BE2C (cell line): ENCODE results near the gene ISLR2.
A peak's percentile ranks its signal among the peaks of the same experiment; 100 is the strongest.
"Not testable (repeated sequence)": the region's sequence is repeated elsewhere in the genome, so short reads cannot be mapped to it uniquely, and the experiment has no call there.

Experiments
- DNase-seq: peaks from one replicate; pipeline ENCODE4 v3.0.0-alpha.2; 2020
- H3K27me3 ChIP-seq: fragments of 250-450 bp; sonication (Bioruptor Pico); 2 replicates; pipeline ENCODE4 v1.5.1; 2020; ENCODE audit warnings: mild to moderate bottlenecking
- H3K36me3 ChIP-seq: fragments of 250-450 bp; sonication (Bioruptor Pico); 2 replicates; pipeline ENCODE4 v1.5.1; 2020; ENCODE audit warnings: mild to moderate bottlenecking
- H3K4me1 ChIP-seq: fragments of 250-450 bp; sonication (Bioruptor Pico); 2 replicates; pipeline ENCODE4 v1.5.1; 2020
- H3K4me3 ChIP-seq: 2 replicates; pipeline ENCODE4 v1.5.1; 2011; ENCODE audit warnings: low read depth, low read length
- H3K9me3 ChIP-seq: fragments of 250-450 bp; sonication (Bioruptor Pico); 2 replicates; pipeline ENCODE4 v1.5.1; 2020
- CTCF ChIP-seq: IDR thresholded peaks from 2 replicates; pipeline ENCODE4 v1.5.1; 2012; ENCODE audit warnings: mild to moderate bottlenecking, low read depth, low read length

ISLR2 gene

DNA sequence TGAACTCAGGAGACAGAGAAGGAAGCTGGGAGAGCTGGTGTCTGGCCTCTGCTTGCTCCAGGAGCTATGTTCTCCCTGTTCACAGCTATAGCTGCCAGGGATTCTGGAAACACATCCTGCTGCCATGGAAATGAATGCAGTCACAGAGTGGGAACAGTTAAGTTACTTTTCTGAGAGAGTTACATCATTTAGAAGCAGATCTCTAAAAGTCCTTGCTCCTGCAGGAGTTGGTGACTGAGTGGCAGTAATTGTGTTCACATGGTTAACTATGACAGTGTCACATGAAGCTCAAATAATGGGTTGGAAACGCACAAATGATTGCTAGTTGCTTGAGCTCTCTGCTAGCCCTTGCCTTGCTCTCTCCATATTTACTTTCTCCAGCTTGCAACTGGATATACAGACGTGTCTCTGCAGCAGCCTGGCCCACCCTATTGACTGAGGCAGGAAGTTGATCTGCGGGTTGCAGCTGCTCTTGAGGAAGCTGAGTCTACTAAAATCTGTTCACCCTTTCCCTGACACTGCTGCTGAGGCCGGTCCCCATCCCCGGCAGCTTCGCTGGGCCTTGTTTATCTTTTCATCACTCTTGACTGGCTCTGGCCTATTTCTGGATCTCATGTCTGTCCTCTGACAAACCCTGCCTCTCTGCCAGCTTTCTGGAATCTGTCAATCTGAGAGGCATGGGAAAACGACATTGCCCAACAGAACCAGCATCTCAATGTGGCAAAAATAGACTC is 26.5 kb downstream of the ISLR2 start:
- peak; percentile 86 for DNase-seq
- H3K4me1 ChIP-seq: peaks cover 54% of the 10 kb centered on the region
- no peaks in the 10 kb centered on the region for H3K27me3 ChIP-seq
- TF ChIP-seq CTCF: no peak
- H3K36me3 ChIP-seq: no peaks in the 10 kb centered on the region
- no peaks in the 10 kb centered on the region for H3K9me3 ChIP-seq
- H3K4me3 ChIP-seq: no peak overlapping the region

DNA sequence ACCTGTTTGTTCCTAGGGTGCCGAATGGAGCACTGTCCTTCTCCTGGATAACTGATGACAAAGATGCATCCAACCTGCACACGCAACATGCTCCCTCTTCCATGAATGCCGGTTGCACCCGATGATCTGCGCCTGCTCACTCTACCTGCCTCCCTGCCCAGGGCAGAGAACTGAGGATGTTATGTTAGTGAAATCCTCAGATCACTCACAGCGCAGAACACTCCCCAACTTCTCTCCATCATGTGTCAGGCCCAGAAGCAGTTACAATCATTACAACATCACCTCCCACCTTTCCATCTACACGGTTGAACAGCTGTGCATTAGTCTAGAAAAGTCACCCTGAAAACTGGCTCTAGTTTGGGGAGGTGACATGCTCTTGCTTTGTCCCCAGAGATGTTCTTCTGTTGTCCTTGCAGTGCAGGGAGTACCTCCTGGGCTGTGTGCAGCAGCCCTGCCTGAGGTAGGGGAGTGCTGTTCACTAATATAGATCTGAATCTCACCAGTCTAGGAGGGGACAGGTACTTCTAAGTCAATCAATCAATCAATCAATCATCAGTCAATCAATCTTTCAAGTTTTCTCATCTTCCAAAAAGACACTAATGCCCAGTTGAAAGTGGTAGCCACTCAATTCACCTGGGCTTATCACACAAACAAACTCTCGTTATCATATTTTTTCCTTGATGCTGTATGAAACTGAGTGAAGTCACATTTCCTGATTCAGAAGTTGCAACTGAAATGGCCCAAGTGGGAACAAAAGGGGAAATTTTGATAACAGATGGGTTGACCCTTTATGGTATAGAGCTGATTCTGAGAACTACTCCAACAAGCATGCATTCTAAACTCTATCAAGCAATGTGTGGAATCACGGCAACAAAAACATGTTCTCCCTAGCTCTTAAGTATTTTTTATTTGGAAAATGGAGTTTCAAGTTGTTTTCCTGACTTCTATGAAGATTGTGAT is 27.8 kb downstream of the ISLR2 start:
- DNase-seq: no peak
- Histone ChIP-seq H3K9me3 (no peaks in the 10 kb centered on the region), H3K27me3 (no peaks in the 10 kb centered on the region), H3K4me3 (no peak overlapping the region), H3K36me3 (no peaks in the 10 kb centered on the region), H3K4me1 (peaks cover 51% of the 10 kb centered on the region)
- no peak for TF ChIP-seq CTCF

GRCh38 chr15:74158855-74159650 is 28.7 kb downstream of the ISLR2 start:
- no peak for TF ChIP-seq CTCF
- peaks cover 47% of the 10 kb centered on the region for H3K4me1 ChIP-seq
- H3K36me3 ChIP-seq: no peaks in the 10 kb centered on the region
- DNase-seq: no peak
- no peaks in the 10 kb centered on the region for H3K9me3 ChIP-seq
- no peaks in the 10 kb centered on the region for H3K27me3 ChIP-seq
- no peak overlapping the region for H3K4me3 ChIP-seq

- TF ChIP-seq CTCF: no peak
- DNase-seq: no peak
- no peaks in the 10 kb centered on the region for H3K36me3 ChIP-seq
- no peaks in the 10 kb centered on the region for H3K9me3 ChIP-seq
- H3K27me3 ChIP-seq: no peaks in the 10 kb centered on the region
- H3K4me3 ChIP-seq: no peak overlapping the region
- H3K4me1 ChIP-seq: peaks cover 46% of the 10 kb centered on the region
Measured at GRCh38 chr15:74159773-74160172, 29.4 kb downstream of the ISLR2 start.

DNA sequence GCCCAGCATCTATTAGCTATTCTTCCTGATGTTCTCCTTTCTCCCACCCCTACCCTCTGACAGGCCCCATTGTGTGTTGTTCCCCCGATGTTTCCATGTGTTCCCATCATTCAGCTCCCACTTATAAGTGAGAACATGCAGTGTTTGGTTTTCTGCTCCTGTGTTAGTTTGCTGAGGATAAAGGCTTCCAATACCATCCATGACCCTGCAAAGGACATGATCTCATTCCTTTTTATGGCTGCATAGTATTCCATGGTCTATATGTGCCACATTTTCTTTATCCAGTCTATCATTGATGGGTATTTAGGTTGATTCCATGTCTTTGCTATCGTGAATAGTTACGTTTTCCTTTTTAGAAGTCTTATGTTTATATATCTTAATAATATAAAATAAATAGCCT is 30.0 kb downstream of the ISLR2 start:
- H3K27me3 ChIP-seq, H3K36me3 ChIP-seq, DNase-seq, H3K9me3 ChIP-seq, H3K4me3 ChIP-seq: not testable (repeated sequence)
- peaks cover 40% of the 10 kb centered on the region for H3K4me1 ChIP-seq

DNA sequence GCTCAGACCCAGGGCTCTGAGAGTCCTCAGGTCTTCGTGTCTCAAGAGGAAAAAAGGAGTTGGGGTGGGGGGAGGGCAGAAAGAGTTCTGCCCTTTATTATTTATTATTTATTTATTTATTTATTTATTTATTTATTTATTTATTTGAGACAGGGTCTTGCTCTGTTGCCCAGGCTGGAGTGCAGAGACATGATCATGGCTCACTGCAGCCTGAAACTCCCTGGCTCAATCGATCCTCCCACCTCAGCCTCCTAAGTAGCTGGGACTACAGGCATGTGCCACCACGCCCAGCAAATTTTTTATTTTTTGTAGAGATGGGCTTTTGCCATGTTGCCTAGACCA is 31.8 kb downstream of the ISLR2 start:
- not testable (repeated sequence) for H3K9me3 ChIP-seq, DNase-seq, H3K36me3 ChIP-seq, H3K4me3 ChIP-seq, H3K27me3 ChIP-seq
- H3K4me1 ChIP-seq: peaks cover 26% of the 10 kb centered on the region
